B cell (primary cell): ENCODE data around the gene NR3C2. TPM values are rescaled to one million over a fixed set of nuclear protein-coding genes. Genes with fewer than 3 reads are reported as not detected.

ENCODE experiments used
- ATAC-seq: fragments of 200-7000 bp; cut with Tn5 transposase; one replicate; pipeline ENCODE4 v1.10.0; 2021; ENCODE audit warnings: low read depth, mild to moderate bottlenecking, moderate number of reproducible peaks, moderate library complexity
- CTCF ChIA-PET: fragments of 350-600 bp; sonication (Branson Sonifier 250); formaldehyde crosslinking; loops from one replicate; lab custom pipeline; 2021; ENCODE audit warnings: antibody characterized with exemption, inconsistent platforms; lab: Charles Lee
- POLR2A ChIA-PET: fragments of 350-600 bp; sonication (Branson Sonifier 250); formaldehyde crosslinking; loops from one replicate; lab custom pipeline; 2021; ENCODE audit warnings: antibody characterized with exemption; lab: Charles Lee
- DNase-seq: peaks from one replicate; pipeline ENCODE4 v3.0.0; 2013
- H2AFZ ChIP-seq: 2 replicates; pipeline ENCODE4 v1.6.1; 2012; ENCODE audit warnings: mild to moderate bottlenecking, low read depth, low read length; ENCODE audit not compliant: insufficient read depth, poor library complexity, severe bottlenecking
- H3K27ac ChIP-seq, 2 donors: 1 replicate in 1 of 2; 2 replicates in 1 of 2; pipeline ENCODE4 v1.5.1; 2012 to 2013; ENCODE audit warnings: low read length in 2 of 2, mild to moderate bottlenecking in 2 of 2, moderate library complexity in 1 of 2
- H3K27me3 ChIP-seq, 4 experiments: fragments of 200-600 bp in 1 of 4; sonication (generic) in 1 of 4; replicated peaks in 1 of 4; 1 replicate in 2 of 4; 2 replicates in 2 of 4; pipeline versions ENCODE4 v1.6.1 to v1.7.0; 2013 to 2016; ENCODE audit warnings: low read length in 3 of 4, mild to moderate bottlenecking in 2 of 4, mixed read lengths in 1 of 4, moderate library complexity in 1 of 4; ENCODE audit not compliant: insufficient read depth in 4 of 4, control insufficient read depth in 3 of 4; ENCODE audit errors: control extremely low read depth in 1 of 4
- H3K36me3 ChIP-seq, 2 experiments: replicated peaks in 1 of 2; 1 replicate in 1 of 2; 2 replicates in 1 of 2; pipeline versions ENCODE4 v1.6.1 to v1.7.1; 2013; ENCODE audit warnings: low read length in 1 of 2; ENCODE audit not compliant: insufficient read depth in 2 of 2, control insufficient read depth in 1 of 2; ENCODE audit errors: control extremely low read depth in 1 of 2, extremely low read depth in 1 of 2
- H3K4me1 ChIP-seq, 2 donors: fragments of 200-600 bp in 1 of 2; sonication (generic) in 1 of 2; 1 replicate in 1 of 2; 2 replicates in 1 of 2; pipeline versions ENCODE4 v1.5.1 to v1.6.1; 2013 to 2017; ENCODE audit warnings: low read length in 2 of 2; ENCODE audit not compliant: control insufficient read depth in 2 of 2, insufficient read depth in 2 of 2
- H3K4me2 ChIP-seq: replicated peaks from 2 replicates; pipeline ENCODE3; 2012; ENCODE audit warnings: mild to moderate bottlenecking, low read depth, low read length; ENCODE audit not compliant: poor library complexity, severe bottlenecking
- H3K4me3 ChIP-seq, 5 experiments: fragments of 200-600 bp in 1 of 5; sonication (generic) in 1 of 5; 1 replicate in 3 of 5; 2 replicates in 2 of 5; pipeline versions ENCODE4 v1.5.1 to v1.7.0; 2011 to 2016; ENCODE audit warnings: low read length in 4 of 5, mild to moderate bottlenecking in 4 of 5, low read depth in 2 of 5, control low read depth in 1 of 5, moderate library complexity in 1 of 5; ENCODE audit not compliant: insufficient read depth in 1 of 5; ENCODE audit errors: control extremely low read depth in 1 of 5, extremely low read depth in 1 of 5
- H3K79me2 ChIP-seq: fragments of 200-600 bp; sonication (generic); one replicate; pipeline ENCODE4 v1.6.0; 2016; ENCODE audit warnings: low read length; ENCODE audit not compliant: control insufficient read depth, insufficient read depth
- H3K9ac ChIP-seq: fragments of 200-600 bp; sonication (generic); 2 replicates; pipeline ENCODE4 v1.6.1; 2017; ENCODE audit warnings: mild to moderate bottlenecking, low read length, moderate library complexity
- H3K9me3 ChIP-seq, 3 donors: one replicate each; pipeline versions ENCODE4 v1.6.1 to v1.7.1; 2013; ENCODE audit warnings: low read length in 2 of 3; ENCODE audit not compliant: control insufficient read depth in 2 of 3, insufficient read depth in 1 of 3; ENCODE audit errors: control extremely low read depth in 1 of 3
- H4K20me1 ChIP-seq: 2 replicates; pipeline ENCODE4 v1.6.0; 2012; ENCODE audit warnings: mild to moderate bottlenecking, low read length; ENCODE audit not compliant: insufficient read depth, control insufficient read depth, poor library complexity, severe bottlenecking
- H3K27ac Mint-ChIP-seq: one replicate; pipeline ENCODE4 v1.8.0; 2021; ENCODE audit warnings: mixed read lengths
- H3K27me3 Mint-ChIP-seq: one replicate; pipeline ENCODE4 v1.8.0; 2021; ENCODE audit warnings: mixed read lengths
- H3K4me1 Mint-ChIP-seq: one replicate; pipeline ENCODE4 v1.8.0; 2021; ENCODE audit warnings: mixed read lengths
- H3K4me3 Mint-ChIP-seq: one replicate; pipeline ENCODE4 v1.8.0; 2021; ENCODE audit warnings: mixed read lengths
- H3K9me3 Mint-ChIP-seq: one replicate; pipeline ENCODE4 v1.8.0; 2022; ENCODE audit warnings: mixed read lengths; ENCODE audit not compliant: insufficient read depth
- EZH2 ChIP-seq: IDR thresholded peaks from 2 replicates; pipeline ENCODE4 v1.6.1; 2012; ENCODE audit warnings: borderline replicate concordance, low read depth, mild to moderate bottlenecking, moderate library complexity, low read length; ENCODE audit not compliant: insufficient read depth, poor library complexity, severe bottlenecking
- WGBS: methylation state at CpG from one replicate; pipeline ENCODE4 v1.1.5; 2013; ENCODE audit warnings: missing lambda C conversion rate; ENCODE audit not compliant: insufficient coverage; 5-methylcytosine and 5-hydroxymethylcytosine counted together
- intact Hi-C: fragments of 100-400 bp; cut with micrococcal nuclease; formaldehyde crosslinking; loops from one replicate; pipeline ENCODE4 v1.10.0; 2022
- polyA plus RNA-seq: library from polyadenylated mRNA; depleted of rRNA; stranded (reverse); fragments of >200 nt; gene quantifications from 2 replicates; pipeline ENCODE4 v1.2.3, GENCODE V29; 2012
- total RNA-seq, 2 donors: library from RNA; stranded (reverse); fragments of 120-200 nt in 1 of 2; gene quantifications; 1 replicate in 1 of 2; 2 replicates in 1 of 2; pipeline versions ENCODE4 v1.2.3 to v1.2.4, GENCODE V29; 2013 to 2022
- TF ChIP-seq, protein P1 (sequence below): fragments of 200-600 bp; IDR thresholded peaks from one replicate; pipeline ENCODE4 v1.8.0; 2022; ENCODE audit warnings: antibody characterized with exemption, mild to moderate bottlenecking

The NR3C2 gene
- total and polyA plus RNA-seq, 2 donors (not counting 1 experiment from before 2014, with no cell fraction given) = 6.7 to 19.3 TPM

GRCh38 chr4:148443512-148444295, 1.5 kb upstream of the NR3C2 start:
- TF ChIP-seq EZH2 = no peak
- TF ChIP-seq, protein P1, sequence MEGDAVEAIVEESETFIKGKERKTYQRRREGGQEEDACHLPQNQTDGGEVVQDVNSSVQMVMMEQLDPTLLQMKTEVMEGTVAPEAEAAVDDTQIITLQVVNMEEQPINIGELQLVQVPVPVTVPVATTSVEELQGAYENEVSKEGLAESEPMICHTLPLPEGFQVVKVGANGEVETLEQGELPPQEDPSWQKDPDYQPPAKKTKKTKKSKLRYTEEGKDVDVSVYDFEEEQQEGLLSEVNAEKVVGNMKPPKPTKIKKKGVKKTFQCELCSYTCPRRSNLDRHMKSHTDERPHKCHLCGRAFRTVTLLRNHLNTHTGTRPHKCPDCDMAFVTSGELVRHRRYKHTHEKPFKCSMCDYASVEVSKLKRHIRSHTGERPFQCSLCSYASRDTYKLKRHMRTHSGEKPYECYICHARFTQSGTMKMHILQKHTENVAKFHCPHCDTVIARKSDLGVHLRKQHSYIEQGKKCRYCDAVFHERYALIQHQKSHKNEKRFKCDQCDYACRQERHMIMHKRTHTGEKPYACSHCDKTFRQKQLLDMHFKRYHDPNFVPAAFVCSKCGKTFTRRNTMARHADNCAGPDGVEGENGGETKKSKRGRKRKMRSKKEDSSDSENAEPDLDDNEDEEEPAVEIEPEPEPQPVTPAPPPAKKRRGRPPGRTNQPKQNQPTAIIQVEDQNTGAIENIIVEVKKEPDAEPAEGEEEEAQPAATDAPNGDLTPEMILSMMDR = no peak
- ChIA-PET CTCF (interaction anchor here (1.1 kb wide), 1 partner anchor 387 kb away, joined by 3 read pairs; no protein-coding TSS in a partner anchor), POLR2A (interaction anchor here (0.6 kb wide), 1 partner anchor 8 kb away, joined by 10 read pairs; no protein-coding TSS in a partner anchor)
- H2AFZ ChIP-seq = peak overlapping the region; percentile 97
- peaks cover 34% of the 10 kb centered on the region for H3K4me1 Mint-ChIP-seq
- no peaks in the 10 kb centered on the region for H3K9me3 Mint-ChIP-seq
- H3K27ac ChIP-seq = peak overlapping the region; percentile 94
- peaks cover 8% of the 10 kb centered on the region for H3K79me2 ChIP-seq
- intact Hi-C loops = loop anchor here (5.0 kb wide), 2 partner anchors 826 to 1921 kb away; partner anchors contain the start of genes SLC10A7 and TMEM184C
- H3K4me3 ChIP-seq = peak overlapping the region; percentile 72 to 98 (median 94)
- no peaks in the 10 kb centered on the region for H3K36me3 ChIP-seq
- no peak for ATAC-seq
- DNase-seq = peak; percentile 60
- WGBS = 3% methylated on average over 63 of the region's 64 CpGs
- peak overlapping the region; percentile 93 for H3K4me2 ChIP-seq
- H3K27ac Mint-ChIP-seq = peak overlapping the region; percentile 100
- H3K27me3 ChIP-seq = peaks cover 0 to 12% (median 6%) of the 10 kb centered on the region in 4 experiments
- no peaks in the 10 kb centered on the region for H3K27me3 Mint-ChIP-seq
- no peaks in the 10 kb centered on the region for H3K9me3 ChIP-seq
- H3K4me1 ChIP-seq = peaks cover 25 to 34% of the 10 kb centered on the region in 2 donors
- peak overlapping the region; percentile 100 for H3K9ac ChIP-seq
- no peaks in the 10 kb centered on the region for H4K20me1 ChIP-seq
- peak overlapping the region; percentile 95 for H3K4me3 Mint-ChIP-seq
